GM19193 (cell line): Measurements from ENCODE around the gene HINT2.

Experiments used
- POLR2A ChIP-seq: IDR thresholded peaks from 4 replicates; pipeline ENCODE4 v1.6.1; 2011; ENCODE audit not compliant: insufficient read depth, insufficient read length; ENCODE audit errors: extremely low read depth

Gene HINT2

DNA sequence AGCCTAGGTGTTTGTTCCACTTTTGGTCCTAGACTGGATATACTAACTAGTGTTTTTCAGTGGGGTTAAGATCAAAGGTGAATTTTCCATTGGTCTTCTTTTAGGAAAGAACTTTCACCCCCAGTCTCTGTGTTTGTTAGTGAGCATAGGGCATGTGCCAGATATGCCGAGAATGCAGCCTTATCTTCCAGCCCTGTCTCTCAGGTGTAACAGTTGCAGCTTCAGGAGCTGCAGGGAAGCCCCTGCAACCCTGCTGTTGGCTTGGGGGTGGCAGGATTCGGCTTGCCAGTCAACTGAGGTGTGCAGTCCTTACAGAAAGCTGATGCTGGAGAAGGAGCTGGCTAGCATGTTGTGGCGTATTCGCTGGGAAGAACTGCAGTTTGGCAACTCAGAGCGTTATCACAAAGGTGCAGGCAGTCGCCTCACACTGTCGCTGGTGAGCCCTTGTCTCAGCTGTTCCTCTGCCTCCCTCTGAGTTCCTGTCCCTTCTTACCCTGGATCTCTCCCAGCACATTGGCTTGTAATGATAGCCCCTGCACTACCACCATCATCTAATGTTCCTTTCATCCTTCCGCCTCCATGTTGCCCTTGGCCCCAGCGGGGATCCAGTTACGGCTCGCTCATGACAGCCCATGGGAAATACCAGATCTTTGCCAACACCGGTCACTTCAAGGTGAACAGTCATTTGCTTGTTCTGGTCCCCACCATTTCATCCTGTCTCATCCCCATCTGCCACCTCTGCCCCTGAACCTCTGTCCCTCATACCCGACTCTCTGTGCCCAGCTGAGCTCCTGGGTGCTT lies 13.3 kb downstream of the HINT2 start:
- no peak for TF ChIP-seq POLR2A

DNA sequence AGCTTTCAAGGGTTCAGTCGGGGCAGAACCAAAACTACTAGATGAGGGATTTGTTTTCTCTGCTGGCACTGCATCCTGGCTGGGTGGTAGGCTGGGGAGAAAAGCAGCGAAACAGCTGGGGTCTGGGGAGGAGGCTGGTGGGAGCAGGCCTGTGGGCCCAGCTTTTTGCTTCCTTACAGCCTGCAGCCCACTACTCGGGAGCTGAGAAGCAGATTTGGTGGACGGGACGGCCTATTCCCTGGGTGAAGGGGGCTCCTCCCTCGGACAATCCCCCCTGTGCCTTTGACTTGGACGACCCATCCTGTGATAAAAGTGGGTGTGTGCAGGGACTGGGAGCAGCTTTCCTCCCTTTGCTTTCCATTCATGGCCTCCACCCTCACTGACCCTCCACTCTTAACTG lies 14.3 kb downstream of the HINT2 start:
- no peak for TF ChIP-seq POLR2A

DNA sequence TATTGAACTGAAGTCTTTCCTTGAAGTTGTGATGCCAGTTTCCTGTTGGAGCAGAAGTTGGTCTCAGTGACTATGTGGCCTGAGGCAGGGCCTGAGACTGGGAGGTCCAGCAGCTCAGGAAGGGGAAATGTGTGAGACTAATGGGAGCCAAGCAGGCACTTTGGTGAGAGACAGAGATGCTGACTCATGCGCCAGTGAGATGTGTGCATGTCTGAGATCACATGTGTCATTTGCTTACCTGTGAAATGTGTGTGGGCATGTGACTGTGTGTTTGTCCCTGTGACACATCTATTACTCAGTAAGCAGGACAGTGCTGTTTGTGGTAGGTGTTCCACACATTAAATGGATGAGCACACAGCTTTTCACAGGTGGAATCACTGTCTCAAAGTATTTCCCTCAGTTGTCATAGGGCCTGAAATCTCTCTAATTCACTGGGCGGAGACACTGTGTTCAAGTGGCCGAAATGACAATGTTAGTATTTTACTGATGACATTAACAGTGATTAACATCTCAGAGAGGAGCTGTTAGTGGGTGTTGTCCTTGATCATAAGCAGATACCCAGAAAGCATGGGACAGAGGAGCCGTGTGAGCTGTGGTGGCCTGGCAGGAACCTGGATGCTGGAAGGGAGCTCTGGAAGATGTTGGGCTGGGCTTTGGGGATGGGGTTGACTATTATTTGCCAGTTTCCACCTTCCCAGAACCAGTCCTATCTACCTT lies 16.0 kb downstream of the HINT2 start:
- TF ChIP-seq POLR2A, result no peak

DNA sequence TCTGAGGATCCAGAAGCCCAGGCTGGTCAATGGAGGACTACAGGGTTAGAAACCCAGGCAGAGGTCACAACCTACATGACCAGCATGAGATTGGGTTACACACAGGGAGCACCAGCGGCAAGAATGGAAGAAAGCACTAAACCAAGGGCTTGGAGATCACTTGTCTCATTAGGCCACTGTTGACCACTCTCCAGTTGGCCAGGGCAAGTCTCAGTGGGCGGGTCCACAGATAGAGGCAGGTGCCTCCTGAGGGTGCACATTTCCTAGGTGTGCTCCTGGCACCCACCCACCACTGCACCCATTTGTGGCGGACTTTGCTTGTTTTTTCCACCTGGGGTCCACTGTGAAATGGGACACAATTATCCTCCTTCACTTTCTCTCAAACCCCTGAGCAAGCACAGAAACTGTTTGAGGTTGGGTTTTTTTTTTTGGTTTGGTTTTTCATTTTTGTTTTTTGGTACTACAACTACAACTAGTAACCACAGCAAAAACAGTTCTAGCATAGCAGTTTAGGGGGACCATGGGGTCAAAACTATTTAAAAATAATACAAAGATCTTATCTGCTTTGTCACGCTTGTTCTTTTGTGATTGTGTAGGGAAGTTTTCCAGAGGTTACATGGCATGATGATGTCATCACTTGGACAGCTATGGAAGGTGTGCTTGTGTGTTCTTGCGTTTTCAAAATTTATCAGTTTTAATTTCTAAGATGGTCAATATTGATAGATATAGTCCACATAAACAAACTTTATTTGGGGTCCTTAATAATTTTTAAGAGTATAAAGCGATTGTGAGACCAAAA lies 17.3 kb downstream of the HINT2 start:
- TF ChIP-seq POLR2A, result no peak

DNA sequence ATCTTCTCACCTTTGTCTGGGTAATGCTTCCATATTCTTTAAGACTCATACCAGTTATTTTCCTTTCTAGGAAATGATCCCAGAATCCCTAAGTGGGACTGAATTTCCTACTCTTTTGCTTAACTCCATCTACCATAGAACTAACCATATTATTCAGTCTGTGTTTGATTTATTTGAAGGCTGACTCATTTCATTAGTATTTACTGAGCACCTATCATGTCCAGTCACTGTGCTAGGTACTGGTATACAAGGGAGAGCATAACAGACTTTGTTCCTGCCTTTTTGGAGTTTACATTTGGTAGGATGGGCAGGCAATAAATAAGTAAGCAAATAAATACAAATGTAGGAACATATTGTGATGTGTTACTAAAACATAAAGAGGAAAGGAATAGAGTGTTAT lies 19.1 kb downstream of the HINT2 start:
- no peak for TF ChIP-seq POLR2A

DNA sequence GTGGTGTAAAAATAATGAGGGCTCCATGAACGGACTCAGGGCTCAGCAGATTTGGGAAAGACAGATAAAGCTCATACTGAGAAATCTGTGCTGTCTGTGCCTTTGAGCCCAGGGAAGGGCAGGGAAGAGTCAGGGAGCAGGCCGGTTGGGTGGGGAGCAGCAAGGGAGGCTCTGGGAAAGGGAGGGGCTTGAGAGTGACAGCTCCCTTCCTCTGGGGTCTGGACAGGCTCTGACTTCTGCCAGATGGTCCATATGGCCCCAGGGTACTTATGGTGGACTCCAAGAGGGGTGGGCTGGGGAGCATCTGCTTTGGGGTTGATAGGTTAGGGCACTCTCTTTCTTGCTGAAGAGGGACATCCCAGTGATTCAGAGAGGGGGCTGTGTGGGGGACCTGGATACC lies 21.4 kb downstream of the HINT2 start:
- no peak for TF ChIP-seq POLR2A

DNA sequence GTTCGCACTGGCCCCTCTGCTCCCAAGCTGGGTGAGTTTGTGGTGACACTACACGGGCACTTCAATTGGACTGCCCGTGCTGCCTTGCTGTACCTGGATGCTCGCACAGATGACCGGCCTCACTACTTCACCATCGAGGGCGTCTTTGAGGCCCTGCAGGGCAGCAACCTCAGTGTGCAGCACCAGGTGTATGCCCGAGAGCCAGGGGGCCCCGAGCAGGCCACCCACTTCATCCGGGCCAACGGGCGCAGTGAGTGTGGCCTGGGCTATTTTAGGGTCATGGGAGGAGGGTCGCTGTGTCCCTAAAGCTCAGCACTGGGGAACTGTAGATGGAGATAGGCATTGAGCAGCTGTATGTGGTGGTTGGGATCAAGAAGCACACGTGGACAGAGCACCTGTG lies 22.0 kb downstream of the HINT2 start:
- no peak for TF ChIP-seq POLR2A

DNA sequence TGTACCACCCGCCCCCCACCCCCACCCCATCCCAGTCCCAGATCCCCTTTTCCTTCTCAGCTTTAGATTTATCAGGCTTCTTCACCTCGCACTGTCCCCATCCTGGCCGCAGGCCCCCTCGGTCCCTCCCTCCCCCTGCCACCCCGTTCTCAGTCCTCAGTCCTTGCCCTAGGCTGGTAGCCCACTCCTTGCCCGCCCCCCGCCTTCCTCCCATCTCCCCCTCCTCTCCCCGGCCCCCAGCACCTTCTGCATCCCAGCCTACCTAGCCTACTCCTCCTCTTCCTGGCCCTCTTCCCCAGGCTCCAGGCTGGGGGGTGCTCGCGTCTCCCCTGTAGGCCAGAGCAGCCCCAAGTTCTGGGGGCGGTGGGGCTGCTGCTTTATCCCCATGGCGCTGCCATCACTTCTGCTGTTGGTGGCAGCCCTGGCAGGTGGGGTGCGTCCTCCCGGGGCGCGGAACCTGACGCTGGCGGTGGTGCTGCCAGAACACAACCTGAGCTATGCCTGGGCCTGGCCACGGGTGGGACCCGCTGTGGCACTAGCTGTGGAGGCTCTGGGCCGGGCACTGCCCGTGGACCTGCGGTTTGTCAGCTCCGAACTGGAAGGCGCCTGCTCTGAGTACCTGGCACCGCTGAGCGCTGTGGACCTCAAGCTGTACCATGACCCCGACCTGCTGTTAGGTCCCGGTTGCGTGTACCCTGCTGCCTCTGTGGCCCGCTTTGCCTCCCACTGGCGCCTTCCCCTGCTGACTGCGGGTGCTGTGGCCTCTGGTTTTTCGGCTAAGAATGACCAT lies 22.6 kb downstream of the HINT2 start:
- no peak for TF ChIP-seq POLR2A

DNA sequence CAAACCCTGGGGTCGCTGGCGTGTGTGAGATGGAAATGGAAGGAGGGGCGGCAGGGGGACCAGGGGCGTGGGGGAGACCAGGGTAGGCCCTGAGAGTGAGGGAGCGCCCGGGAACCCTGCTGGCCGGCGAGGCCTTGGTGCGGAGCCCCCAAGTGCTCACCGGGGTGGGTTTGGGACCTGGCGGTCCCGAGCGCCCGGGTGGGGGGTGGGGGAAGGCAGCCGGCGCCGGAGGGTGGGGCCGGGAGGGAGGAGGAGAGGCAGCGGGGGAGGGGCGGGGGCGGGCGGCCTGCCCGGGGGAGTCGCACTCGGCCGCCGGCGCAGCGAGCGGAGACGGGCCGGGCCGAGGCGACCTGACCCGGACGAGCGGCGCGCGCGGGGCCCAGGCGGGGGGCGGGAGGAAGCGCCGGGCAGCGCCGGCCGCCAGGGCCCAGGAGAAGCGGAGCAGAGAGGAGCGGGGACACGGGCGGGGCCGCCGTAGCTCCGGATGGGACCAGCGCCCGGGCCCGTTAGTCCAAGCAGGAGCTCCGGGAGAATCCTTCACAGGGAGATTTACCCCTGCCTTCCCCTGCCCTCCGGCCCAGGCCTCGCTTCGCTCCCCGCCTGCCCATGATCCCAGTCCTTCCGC lies 23.4 kb downstream of the HINT2 start, which contains the start of gene NPR2:
NPR2 (plus strand) TSS at position 295 of the 625 bp plus-strand sequence. CDS start 818 bp downstream, outside the sequence.
- TF ChIP-seq POLR2A, result no peak

DNA sequence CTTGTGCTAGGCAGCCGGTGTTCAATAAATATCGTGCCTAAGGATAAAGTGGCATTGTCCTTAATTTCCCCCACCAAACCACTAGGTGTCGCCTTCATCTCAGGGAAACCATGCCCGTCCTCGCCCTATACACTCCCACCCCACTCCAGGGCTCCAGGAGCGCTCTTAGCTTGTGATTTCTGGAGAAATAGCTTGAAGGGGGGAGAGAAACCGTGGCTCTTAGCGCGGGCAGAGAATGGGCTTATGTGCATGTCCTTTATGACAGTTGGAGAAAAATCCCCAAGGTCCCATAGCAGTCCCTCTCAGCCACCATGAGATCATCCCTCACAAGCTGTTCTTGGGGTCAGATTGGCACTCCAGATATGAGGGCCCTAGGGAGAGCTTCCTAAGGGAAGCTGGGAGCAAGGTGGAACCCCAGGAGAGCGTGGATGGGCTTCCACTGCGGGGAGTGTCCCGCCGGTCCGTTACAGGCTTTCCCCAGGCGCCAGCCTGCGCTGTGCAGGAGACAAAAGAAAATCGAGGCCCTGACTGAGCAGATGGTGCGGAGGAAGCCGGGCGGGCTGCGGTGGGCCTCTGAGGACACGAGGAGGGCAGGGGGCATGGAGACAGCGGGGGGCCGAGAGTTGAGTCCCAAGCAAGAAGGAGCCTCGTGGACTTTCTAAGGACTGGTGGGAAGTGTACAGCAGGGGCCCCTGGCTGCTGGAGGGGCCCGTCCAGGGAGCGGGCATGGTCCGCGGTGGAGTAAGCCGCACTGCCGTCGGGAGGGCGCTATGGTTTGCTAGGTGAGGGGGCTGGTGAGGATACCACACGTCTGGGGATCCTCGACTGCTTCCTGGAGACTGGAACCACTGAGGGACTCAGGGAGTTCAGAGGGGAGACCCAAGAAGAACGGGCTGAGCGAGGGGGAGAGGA lies 24.2 kb downstream of the HINT2 start:
- TF ChIP-seq POLR2A, result no peak

DNA sequence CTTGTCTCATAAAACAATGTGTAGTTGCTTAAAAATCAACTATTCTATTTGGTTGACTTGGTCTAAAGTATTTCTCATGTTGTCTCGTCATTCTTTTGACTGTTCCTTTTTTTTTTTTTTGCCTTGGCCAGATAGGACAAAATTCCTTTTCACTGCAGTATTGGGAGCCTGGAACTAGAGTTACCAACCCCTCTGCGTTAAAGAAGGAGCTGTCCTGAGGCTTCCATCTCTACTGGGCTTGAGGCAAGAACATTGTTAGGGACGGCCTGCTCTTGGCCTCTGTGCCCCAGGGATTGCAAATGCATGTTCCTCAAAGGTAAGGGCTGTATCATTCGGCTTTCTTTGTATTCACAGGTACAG lies 24.8 kb downstream of the HINT2 start:
- TF ChIP-seq POLR2A, result no peak

DNA sequence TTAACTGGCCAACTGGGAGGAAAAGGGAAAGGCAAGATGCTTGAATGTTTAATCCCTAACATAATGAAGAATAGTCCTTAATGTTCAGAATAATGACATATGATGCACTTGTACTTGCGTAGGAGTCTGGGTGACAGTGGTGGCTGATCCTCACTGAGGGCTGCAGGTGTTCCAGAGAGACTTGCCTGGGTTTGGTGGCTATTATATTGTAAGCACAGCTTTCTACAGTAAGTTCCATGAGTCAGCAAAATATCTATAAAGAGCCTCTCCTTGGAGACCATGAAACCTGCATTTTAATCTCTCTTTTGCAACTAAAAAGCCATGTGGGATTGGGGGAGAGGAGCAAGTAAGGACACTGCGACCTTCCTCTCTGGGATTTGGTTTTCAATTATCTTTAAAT lies 25.3 kb downstream of the HINT2 start:
- no peak for TF ChIP-seq POLR2A

DNA sequence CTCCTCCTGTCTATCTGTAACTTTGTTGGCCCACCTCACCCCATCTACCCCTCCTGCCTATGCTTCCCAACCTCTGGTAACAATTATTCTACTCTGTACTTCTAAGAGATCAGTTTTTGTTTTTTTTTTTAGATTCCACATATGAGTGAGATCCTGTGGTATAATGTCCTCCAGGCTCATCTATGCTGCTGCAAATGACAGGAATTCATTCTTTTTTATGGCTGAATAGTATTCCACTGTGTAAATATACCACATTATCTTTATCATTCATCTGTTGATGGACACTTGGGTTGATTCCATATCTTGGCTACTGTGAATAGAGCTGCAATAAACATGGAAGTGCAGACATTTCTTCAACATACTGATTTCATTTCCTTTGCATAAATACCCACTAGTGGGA lies 31.4 kb downstream of the HINT2 start:
- TF ChIP-seq POLR2A, result no peak
